Midbrain (tissue), 1 donor: ENCODE measurements around the gene GRIFIN.

Experiments
- DNase-seq: peaks from one replicate; lab custom pipeline; 2025; lab: John Stamatoyannopoulos, UW

Gene GRIFIN

GRCh38 chr7:2498708-2499107 is 22.5 kb upstream of the GRIFIN start:
- no peak for DNase-seq

DNA sequence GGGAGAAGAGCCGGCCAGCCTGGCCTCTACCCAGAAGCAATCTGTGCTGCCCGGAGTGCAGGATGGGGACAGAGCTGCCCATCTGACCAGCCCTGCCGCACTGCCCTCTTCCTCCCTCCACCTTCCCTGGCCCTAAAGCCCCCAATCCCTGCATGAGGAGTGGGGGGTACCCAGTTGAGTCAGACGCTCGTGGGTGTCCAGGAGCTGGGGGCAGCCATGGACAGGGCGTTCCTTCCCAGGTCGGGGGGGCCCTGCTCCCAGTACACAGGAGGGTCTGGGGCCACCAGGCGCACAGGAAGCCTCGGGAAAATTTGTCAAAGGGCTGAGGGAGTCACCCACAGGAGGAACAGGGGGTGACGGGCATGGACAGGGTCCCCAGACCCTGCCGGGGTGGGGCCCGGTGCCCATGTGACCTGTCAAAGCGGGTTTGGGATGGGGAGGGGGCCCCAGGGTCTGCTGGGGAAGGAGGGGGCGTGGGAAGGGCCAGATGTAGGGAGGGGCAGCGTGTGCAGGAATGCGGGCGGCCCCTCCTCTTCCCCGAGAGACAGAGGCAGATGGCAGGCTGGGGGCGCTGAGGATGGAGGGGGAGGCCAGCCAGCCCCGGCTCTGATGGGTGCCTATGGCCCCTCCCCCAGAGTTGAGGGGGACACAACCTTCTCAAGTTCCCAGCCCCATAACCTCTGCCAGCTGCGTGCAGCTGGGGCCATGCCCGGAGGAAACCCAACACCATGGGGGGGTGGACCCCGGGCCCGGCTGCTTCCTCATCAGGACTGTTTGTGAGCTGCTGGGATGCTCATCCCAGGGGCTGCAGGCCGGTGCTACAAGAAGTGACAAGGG is 21.5 kb upstream of the GRIFIN start:
- DNase-seq = no peak

DNA sequence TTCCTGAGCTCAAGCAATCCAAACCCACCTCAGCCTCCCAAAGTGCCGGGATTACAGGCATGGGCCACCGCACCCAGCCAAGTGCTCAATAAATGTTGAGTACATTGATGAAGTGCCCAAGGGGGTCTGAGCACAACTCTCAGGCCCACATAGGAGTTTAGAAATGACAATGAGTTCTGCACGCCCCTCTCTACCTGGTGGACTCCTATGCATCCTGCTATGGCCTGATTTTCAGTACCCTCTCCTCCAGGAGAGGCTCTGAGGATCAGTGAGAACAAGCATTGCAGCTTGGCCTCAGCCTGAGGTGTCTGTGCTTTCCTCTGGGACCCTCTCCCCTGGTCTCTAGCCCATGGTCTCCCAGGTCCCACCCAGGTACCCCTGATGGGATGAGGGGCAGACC is 20.9 kb upstream of the GRIFIN start:
- DNase-seq = no peak

- DNase-seq = no peak
These were observed 20.2 kb upstream of the GRIFIN start for GRCh38 chr7:2496375-2496774.

DNA sequence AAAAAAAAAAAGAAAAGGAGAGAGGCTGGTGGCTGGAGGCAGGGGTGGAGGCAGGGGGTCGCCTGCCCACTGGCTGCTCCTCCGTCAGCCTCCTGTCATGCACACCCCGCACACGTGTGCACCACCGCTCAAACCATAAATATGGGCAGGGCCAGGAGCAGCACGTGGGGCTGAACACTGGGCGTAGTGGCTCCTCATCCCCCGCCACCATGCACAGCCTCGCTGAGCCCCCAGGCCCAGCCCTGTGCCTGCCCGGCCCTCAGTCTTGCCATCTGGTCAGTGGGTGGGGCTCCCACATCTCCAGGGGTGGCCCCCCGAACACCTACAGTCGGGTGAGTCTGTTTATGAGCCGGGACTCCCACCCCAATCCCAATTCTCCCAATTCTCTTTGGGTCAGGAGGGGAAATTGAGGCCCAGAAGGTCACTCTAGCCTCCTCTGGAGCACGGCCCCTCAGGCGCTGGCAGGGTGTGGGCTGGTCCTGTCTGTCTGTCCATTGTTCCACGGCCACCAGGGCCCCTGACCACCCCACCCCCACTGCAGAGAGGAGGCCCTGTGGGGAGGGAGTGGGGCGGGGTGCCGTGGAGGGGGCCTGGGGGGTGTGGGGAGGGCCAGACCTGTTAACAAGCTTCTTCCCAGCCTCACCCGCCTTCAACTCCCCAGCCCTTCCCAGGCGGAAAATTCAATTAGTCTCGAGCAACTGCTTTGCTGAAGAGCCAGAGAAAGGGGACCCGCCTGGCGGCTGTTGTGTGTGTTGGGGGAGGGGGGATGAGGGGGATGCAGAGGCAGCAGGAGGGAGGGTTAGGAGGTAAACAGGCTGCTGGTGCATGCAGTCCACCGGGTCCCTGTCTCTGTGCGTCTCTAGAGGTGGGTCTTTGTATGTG is 19.5 kb upstream of the GRIFIN start:
- peak; percentile 14 for DNase-seq

DNA sequence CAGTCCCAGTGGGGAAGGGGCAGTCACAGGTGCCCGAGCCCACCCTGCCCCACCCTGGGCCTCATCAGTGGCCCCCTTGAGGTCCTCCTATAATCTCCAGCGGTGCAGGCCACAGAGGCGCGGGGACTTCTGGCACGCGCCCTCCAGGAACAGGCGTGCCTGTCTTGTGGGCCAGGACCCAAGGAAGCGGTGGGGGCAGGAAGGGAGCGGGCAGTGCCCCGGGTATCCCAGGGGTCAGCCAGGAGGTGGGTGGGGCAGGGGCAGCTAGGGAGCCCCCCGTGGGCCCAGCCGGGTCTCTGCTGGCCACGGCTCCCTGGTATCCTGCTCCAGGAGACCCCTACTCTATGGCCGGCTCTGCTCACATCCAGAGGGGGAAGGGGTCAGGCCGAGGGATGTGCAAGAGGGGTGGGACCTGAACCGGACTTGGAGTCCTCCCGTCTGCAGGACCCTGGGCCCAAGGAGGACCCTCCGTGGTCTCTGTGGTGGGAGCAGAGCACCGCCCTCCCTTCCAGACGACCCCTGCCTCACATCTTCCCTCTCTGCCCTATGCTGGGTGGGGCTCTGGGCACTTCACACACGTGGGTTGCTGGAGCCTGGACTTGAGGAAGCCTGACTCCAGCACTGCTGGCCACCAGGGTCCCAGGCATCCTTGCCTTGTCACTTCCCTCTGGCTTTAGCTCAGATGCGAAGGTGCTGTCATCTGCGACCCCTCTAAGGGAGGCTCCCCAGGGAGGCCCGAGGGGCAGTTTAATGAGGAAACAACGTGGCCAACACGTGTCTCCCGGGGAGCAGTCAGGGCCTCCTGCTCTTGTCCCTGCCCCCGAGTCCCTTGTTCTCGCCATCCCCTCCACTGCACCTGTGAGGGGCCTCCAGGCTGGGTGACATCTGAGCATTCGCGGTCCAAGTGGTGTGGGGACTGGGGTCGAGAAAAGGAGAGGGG is 18.3 kb upstream of the GRIFIN start:
- no peak for DNase-seq

GRCh38 chr7:2493205-2494164 is 17.3 kb upstream of the GRIFIN start:
- DNase-seq = no peak

DNA sequence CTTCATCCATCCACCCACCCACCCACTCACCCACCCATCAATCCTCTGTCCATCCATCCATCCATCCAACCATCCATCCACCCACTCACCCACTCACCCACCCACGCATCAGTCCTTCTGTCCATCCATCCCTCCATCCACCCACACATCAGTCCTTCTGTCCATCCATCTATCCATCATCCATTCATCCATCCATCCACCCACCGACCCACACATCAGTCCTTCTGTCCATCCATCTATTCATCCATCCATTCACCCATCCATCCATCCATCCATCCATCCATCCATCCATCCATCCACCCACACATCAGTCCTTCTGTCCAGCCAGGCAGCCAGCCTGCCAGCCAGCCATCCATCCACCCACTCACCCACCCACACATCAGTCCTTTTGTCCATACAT is 15.8 kb upstream of the GRIFIN start:
- DNase-seq = no peak

DNA sequence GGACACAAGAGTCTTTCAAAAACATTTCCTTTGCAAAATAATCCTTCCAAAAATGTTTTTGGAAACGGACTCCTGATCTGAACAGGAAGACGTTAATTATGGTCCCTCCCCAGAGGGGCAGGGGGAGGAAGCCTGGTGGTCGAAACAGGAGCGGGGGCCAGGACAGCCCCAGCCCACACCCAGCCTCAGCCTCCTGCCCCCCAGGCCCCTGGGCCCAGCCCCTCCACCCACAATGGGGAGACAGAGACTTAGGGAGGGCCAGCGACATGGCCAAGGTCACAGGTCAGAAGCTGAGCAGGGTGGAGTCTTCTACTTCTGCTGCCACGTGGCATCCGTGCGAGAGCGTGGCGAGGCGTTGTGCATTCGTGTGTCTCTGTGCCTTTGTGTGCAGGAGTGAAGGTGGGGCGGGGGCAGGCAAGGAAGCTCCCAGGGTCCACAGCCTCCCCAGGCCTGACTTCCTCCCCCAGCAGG is 14.0 kb upstream of the GRIFIN start:
- no peak for DNase-seq

DNA sequence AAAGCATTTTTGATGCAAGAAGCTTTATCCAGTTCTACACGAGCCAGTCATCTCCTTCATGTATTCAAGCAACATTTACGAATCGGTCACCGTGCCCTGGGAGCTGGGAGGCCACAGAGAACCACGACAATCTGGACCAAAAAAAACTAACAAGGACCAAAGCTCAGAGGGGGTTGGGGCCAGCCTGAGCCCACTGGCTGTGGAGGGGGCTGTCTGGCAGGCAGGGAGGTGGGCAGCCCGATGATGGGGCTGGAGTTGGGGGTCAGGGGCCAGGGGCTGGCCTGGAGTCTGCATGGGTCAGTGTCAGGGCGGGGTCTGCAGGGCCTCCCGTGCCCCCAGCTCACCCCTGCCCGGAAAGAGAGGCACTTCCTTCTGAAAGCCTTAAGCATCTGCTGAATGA is 12.5 kb upstream of the GRIFIN start:
- no peak for DNase-seq

DNA sequence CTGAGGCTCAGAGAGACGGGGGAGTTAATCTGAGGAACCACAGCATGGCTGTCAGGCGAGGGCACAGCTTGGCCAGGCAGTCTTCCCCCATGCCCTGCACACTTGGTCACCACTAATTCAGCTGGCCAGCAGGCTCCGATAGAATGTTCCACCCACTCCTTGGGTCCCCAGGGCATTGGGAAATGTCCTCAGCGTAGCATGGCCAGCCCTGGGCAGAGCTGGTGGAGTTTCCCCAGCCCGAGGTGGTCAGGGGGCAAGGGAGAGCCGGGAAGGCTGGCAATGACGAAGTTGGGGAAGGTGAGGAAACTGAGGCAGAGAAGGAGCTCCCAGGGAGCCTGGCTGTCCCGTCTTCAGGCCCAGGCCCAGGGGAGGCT is 12.1 kb upstream of the GRIFIN start:
- no peak for DNase-seq

DNA sequence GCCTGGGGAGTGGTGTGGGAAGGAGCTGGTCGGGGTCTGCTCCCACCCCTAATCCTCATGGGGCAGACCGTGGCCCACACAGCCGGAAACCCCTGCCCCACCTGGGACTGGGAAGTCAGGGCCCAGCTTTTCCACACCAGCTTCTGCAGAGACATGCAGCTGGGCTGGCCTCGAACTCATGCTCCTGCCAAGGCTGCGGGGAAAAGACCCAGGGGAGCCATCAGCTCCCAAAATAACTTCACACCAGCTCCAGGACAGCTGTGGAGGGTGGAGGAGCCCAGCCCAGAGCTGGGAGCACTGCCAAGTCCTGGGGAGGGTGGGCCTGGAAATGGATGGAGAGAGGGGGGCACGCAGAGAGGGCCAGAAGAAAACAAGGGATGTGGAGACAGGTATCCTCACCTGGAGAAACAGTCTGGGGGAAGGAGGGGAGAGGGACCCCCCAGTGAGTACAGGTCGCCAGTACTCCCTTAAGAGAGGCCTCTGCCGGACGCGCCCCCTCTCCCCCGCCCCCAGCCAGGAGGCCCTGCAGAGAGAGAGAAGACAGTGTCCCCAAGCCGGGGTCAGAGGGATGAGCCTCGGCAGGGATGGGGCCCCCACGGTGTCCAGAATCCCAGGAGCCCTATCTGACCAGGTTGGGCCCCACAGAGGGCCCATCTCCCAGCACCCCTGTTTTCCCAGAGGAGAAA is 11.5 kb upstream of the GRIFIN start:
- DNase-seq = no peak

GRCh38 chr7:2484868-2485267 is 8.7 kb upstream of the GRIFIN start:
- DNase-seq = no peak

DNA sequence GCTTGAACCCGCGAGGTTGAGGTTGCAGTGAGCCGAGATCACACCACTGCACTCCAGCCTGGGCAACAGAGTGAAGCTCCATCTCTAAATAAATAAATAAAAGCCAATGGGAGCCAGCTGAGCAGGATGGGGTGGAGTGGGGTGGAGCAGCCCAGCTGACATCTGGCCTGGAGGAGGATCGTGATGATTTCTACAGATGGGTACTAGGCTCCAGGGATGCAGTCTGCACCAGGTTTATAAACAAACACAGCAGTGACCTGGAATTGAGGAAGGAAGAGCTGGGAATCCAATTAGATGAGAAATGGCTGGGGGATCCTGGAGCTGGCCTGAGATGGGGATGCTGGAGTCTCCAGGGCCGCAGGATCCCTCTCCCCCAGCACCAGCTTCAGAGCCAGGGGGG is 7.3 kb upstream of the GRIFIN start:
- no peak for DNase-seq

- no peak for DNase-seq
These were observed 6.7 kb upstream of the GRIFIN start for GRCh38 chr7:2482725-2483451.

DNA sequence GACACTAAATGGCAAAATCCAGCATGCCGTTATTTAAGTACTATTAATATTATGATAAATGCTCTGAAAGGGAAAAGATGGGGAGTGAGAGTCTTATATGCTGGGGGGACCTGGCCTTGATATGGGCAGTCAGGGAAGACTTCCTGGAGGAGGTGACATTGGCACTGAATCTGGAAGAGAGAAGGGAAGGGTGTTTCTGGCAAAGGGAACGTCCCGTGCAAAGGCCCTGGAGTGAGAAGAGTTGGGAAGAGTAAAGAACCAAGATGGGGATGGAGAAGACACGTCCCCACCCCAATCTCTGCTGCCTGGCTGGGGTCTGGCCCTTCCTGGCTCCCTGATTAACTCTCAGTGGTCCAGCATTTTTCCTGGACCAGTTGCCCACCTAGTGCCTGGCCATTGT is 5.0 kb upstream of the GRIFIN start:
- DNase-seq = no peak

GRCh38 chr7:2480070-2480408 is 3.8 kb upstream of the GRIFIN start:
- no peak for DNase-seq

DNA sequence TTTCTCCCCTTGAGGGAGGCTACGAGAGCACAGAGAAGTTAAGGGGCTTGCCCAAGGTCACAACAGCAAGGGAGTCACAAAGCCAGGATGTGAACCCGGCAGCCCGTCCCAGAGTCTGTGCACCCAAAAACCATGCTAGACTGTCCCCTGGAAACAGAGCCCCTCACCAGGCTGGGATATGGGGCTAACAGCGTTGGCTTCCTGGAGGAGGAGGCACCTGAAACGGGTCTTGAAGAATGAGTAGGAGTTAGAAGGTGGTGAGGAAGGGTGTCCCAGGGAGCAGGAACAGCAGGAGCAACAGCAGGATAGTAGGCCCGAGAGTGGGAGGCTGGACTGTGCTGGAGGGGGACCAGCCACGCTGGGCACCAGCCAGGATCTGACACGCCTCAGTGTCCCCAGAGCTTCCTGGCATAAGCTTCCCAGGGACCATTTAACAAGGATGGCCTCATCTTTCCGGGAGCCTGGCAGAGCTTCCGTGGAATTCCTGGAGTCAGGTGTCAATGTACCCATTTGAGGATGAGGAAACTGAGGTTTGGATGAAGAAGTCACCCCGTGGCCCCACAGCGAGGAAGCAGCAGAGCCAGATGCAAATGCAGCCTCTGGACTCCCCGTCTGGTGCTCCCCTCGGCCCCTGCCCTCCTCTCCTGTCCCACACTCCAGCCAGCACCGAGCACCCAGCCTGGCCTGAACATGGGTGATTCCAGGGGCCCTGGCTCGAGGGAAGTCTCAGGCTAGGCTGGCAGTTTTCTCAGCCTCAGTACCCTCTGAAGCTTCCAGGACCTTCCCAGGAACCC is 3.3 kb upstream of the GRIFIN start:
- DNase-seq = no peak

- DNase-seq = no peak
These were observed 2.6 kb upstream of the GRIFIN start for GRCh38 chr7:2478800-2479199.
